HepG2 (cell line): Measurements from ENCODE around the gene DLG5. TPM values are rescaled to one million over a fixed set of nuclear protein-coding genes. Genes with fewer than 3 reads are reported as not detected.

Experiments used
- AHDC1 ChIP-seq: sonication (generic); formaldehyde crosslinking; IDR thresholded peaks from 2 replicates; pipeline ENCODE4 v1.5.1; 2020; ENCODE audit warnings: mild to moderate bottlenecking, missing genetic modification reagents, borderline replicate concordance
- DMAP1 ChIP-seq: IDR thresholded peaks from 2 replicates; pipeline ENCODE4 v1.6.1; 2016
- GLMP ChIP-seq: sonication (generic); formaldehyde crosslinking; IDR thresholded peaks from 2 replicates; pipeline ENCODE4 v1.9.0; 2021; ENCODE audit warnings: missing genetic modification reagents, mild to moderate bottlenecking, borderline replicate concordance
- HMGA1 ChIP-seq: sonication (generic); formaldehyde crosslinking; conservative IDR thresholded peaks from 2 replicates; pipeline ENCODE4 v1.4.0; 2020; ENCODE audit warnings: missing genetic modification reagents
- IRF1 ChIP-seq: sonication (generic); formaldehyde crosslinking; IDR thresholded peaks from 2 replicates; pipeline ENCODE4 v1.4.0; 2020; ENCODE audit warnings: low read depth, mild to moderate bottlenecking, missing genetic modification reagents
- KAT2B ChIP-seq: fragments of 150-350 bp; IDR thresholded peaks from 2 replicates; pipeline ENCODE4 v1.6.1; 2014; ENCODE audit warnings: low read depth, low read length, borderline replicate concordance
- NR2F6 ChIP-seq, 2 experiments: IDR thresholded peaks; 2 replicates each; pipeline ENCODE4 v1.6.1; 2016; ENCODE audit warnings: antibody characterized with exemption in 1 of 2, mild to moderate bottlenecking in 1 of 2
- PAF1 ChIP-seq: IDR thresholded peaks from 2 replicates; pipeline ENCODE4 v1.6.1; 2016; ENCODE audit warnings: missing genetic modification reagents, missing compliant biosample characterization
- REPIN1 ChIP-seq: sonication (generic); formaldehyde crosslinking; IDR thresholded peaks from 2 replicates; pipeline ENCODE4 v1.8.0; 2022; ENCODE audit warnings: missing genetic modification reagents, low read depth, mild to moderate bottlenecking, borderline replicate concordance
- RXRB ChIP-seq: IDR thresholded peaks from 2 replicates; pipeline ENCODE4 v1.6.1; 2016; ENCODE audit warnings: borderline replicate concordance, missing genetic modification reagents, missing compliant biosample characterization
- SNAPC4 ChIP-seq: sonication (generic); formaldehyde crosslinking; IDR thresholded peaks from 2 replicates; pipeline ENCODE4 v1.4.0; 2020; ENCODE audit warnings: mild to moderate bottlenecking, missing genetic modification reagents
- SRSF9 ChIP-seq: fragments of 200-400 bp; formaldehyde crosslinking; IDR thresholded peaks from 2 replicates; pipeline ENCODE4 v1.6.1; 2018; ENCODE audit warnings: borderline replicate concordance, mild to moderate bottlenecking, low read depth, low read length; ENCODE audit not compliant: insufficient read depth, poor library complexity, severe bottlenecking
- SYNCRIP ChIP-seq: fragments of 200-400 bp; formaldehyde crosslinking; IDR thresholded peaks from 2 replicates; pipeline ENCODE4 v1.6.1; 2018; ENCODE audit warnings: mild to moderate bottlenecking, low read depth, low read length; ENCODE audit not compliant: insufficient read depth
- TCF7 ChIP-seq: sonication (generic); IDR thresholded peaks from 2 replicates; pipeline ENCODE4 v1.6.1; 2016; ENCODE audit warnings: antibody characterized with exemption, low read depth
- ZNF337 ChIP-seq: sonication (generic); formaldehyde crosslinking; IDR thresholded peaks from 2 replicates; pipeline ENCODE4 v1.5.1; 2020; ENCODE audit warnings: missing genetic modification reagents, low read depth, mild to moderate bottlenecking, borderline replicate concordance
- polyA plus RNA-seq, 8 experiments: library from polyadenylated mRNA; depleted of rRNA in 3 of 8; stranded (reverse) in 7 of 8; unstranded in 1 of 8; fragments of >200 nt; fragmentation: Illumina TruSeq in 4 of 8; extraction: Trizol in 4 of 8; gene quantifications; 2 replicates each; pipeline versions ENCODE4 v1.2.1 to v1.2.3, GENCODE V29; 2011 to 2016; ENCODE audit warnings: low read depth in 4 of 8, missing spikeins in 1 of 8, mixed read lengths in 1 of 8; ENCODE audit not compliant: insufficient read depth in 1 of 8
- total RNA-seq, 5 experiments: library from RNA; depleted of rRNA; stranded (reverse); fragments of >200 nt; fragmentation: Illumina TruSeq; extraction: Trizol; gene quantifications; 2 replicates each; pipeline ENCODE4 v1.2.3, GENCODE V29; 2016; ENCODE audit warnings: low read depth in 1 of 5
- TF ChIP-seq, protein P1 (sequence below): sonication (generic); formaldehyde crosslinking; IDR thresholded peaks from 2 replicates; pipeline ENCODE4 v1.4.0; 2020; ENCODE audit warnings: mild to moderate bottlenecking, missing genetic modification reagents

DLG5 gene
- total and polyA plus RNA-seq, 2 of the 13 experiments (the other 11 are each of a cell fraction or from before 2014, with no cell fraction given) = 15.5 to 18.2 TPM

- no peak for TF ChIP-seq SRSF9
- TF ChIP-seq, protein P1, sequence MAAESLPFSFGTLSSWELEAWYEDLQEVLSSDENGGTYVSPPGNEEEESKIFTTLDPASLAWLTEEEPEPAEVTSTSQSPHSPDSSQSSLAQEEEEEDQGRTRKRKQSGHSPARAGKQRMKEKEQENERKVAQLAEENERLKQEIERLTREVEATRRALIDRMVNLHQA = no peak
- no peak for TF ChIP-seq PAF1 (CRISPR knock-in tag)
- TF ChIP-seq NR2F6 (IDR thresholded peaks at IDR 0.05) = peak; percentile 100
- peak; percentile 100 for TF ChIP-seq NR2F6 (CRISPR knock-in tag; IDR thresholded peaks at IDR 0.05)
- TF ChIP-seq REPIN1 (CRISPR knock-in tag) = peak; percentile 90; the same call in 1 of the 2 replicates
- peak; percentile 98 for TF ChIP-seq AHDC1
- TF ChIP-seq TCF7 = peak; percentile 92
- TF ChIP-seq KAT2B = no peak
- peak; percentile 79; the same call in 1 of the 2 replicates for TF ChIP-seq ZNF337 (CRISPR knock-in tag)
- peak; percentile 56 for TF ChIP-seq DMAP1 (CRISPR knock-in tag)
- TF ChIP-seq HMGA1 (CRISPR knock-in tag) = no peak
- TF ChIP-seq GLMP (CRISPR knock-in tag) = no peak
- no peak for TF ChIP-seq SNAPC4 (CRISPR knock-in tag)
- no peak for TF ChIP-seq SYNCRIP
- peak; percentile 93 for TF ChIP-seq RXRB (CRISPR knock-in tag)
- no peak for TF ChIP-seq IRF1
Measured at GRCh38 chr10:77849039-77849664, 77.4 kb downstream of the DLG5 start (continued).
